ENCODE data around the gene DUSP28.
A peak's percentile ranks its signal among the peaks of the same experiment; 100 is the strongest.
"Not testable (repeated sequence)": the region's sequence is repeated elsewhere in the genome, so short reads cannot be mapped to it uniquely, and the experiment has no call there.

The DUSP28 gene

DNA sequence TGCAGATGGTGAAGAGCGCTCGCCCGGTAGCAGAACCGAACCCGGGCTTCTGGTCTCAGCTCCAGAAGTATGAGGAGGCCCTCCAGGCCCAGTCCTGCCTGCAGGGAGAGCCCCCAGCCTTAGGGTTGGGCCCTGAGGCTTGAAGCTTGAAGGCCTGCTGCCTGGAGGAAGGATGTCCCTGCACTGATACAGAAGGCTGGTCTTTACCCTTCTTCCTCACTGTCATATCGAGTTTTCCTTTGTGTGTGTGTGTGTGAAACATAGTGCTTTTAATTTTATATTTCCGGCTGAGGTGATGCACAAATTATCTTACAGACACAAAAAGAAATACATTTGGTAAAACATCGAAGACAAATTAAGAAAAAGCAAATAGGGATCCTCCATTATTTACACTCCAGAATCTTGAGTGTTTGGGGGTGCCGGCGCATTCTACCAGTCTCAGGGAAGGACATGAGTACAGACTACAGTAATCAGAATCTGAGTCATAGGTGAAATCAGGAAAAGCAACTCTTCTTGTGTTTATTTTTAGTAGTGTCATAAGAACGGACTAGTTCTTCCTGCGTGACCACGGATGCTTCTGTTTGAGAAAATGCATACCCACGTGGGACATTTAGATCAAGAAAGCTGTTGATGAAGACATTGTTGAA lies 1.3 kb downstream of the DUSP28 start:
- DNase-seq: no peak

- not testable (repeated sequence) for DNase-seq
Observed at GRCh38 chr2:240563231-240563630, 3.1 kb downstream of the DUSP28 start.

- no peak for DNase-seq
Observed at GRCh38 chr2:240563951-240564560, 3.9 kb downstream of the DUSP28 start.

DNA sequence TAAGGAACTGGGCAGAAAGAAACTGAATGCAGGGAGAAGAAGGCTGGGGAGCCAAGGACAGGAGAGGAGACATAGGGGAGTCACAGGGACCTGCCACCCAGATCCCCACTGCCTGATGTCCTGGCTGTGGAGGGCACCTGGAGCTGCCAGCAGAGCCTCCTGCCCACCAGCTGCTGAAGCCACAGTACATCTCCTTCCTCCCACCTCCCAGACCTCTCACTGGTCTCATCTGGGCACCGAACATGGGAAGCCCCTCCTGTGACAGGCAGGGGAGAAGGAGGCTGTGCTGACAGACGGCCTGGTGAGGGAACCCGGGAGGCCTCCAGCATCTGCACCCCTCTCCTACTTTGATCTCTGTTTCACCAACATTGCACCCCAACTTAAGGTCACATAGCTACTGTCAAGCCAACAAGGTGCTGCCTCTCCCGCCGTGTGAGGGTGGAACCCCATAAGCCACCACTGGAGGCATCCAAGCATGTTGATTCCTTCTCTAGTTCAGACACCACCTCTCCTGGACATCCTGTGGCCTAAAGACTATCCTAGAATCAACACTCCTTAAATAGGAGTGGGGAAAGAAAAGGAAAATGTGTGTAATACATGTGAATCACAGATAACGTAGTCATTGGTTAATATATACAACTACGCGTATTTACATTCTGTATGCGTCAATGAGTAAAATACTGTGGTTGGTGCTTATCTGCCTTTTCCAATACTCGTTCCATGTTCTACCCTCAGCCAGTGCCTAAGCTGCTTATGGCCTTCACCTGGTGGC lies 4.6 kb downstream of the DUSP28 start:
- DNase-seq: no peak

DNA sequence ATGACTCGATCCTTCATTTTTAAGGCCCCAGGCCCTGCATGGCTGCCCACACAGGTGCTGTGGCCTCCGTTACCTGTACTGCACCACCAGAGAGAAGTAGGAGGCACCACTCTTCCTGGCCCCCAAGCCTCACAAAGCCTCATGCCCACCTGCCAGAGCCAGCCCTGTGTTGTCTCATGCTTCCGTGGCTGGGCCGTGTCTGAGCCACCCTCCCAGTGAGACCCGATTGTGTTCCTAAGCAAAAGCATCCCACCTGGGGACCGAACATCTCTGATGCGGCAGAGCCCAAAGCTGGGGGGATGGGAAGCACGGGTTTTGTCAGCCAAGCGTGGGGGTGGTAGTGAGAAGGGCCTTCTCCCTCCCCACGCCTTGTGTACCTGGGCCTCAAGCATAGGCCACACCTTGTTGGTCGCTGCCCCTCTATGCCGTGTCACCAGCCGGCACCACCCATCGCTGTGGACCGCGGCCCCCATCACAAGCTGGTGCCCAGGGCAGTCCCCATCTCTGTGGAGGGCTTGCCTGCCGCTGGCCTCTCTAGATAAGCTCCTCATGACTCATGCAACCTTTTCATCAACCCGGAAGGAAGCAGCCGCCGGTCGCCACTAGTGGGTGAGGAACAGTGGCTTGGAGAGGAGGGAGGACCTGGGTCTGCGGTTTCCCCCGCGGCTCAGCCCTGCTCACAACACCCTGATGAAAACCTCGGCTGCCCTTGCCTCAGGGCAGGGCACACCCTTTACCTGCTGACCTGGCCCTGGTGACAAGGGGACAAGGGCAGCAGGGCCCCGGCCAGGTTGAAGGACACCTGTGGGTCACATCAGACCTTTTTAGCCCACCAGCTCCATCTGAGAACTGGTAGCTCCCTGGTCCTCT lies 5.4 kb downstream of the DUSP28 start:
- peak; percentile 63 for DNase-seq

- peak; percentile 86 for DNase-seq
Observed at GRCh38 chr2:240566203-240567136, 6.3 kb downstream of the DUSP28 start.

DNA sequence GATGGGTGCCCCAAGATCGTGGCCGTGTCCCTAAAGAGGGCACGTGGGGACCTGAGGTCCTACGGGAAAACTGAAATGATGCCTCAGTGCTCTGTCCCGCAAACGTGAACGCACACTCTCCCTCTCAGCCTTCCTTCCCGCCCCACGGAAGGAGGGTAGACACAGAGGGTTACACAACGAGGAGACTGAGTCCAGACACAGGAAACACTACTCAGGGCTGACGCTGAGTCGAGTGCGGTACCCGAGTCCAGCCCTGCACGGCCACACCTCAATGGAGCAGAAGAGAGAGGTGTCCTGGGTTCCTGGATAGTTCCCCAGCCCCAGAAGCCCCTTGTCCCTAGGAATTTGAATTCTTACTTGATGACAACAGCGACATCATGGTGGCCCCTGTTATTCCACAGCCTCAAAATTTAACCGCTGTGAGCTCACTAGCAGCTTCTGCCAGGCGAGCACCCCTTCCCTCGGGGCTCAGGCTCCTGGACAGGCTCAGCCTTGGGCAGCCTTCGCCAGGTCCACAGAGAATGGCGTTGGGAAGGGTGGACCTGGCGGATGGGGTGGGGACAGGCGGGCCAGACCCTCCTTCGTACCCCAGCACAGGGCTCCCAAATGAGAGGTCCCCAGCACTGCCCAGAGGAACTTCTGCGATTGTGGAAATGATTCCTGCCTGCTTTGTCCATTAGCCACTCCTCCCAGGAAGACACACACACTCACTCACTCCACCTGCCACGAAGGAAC lies 7.1 kb downstream of the DUSP28 start:
- no peak for DNase-seq

GRCh38 chr2:240567872-240568677 lies 7.9 kb downstream of the DUSP28 start, which contains the start of gene RNPEPL1:
RNPEPL1 (plus strand) TSS chr2:240568484; CDS start chr2:240568587, 103 bp downstream.
- DNase-seq: peak; percentile 54

DNA sequence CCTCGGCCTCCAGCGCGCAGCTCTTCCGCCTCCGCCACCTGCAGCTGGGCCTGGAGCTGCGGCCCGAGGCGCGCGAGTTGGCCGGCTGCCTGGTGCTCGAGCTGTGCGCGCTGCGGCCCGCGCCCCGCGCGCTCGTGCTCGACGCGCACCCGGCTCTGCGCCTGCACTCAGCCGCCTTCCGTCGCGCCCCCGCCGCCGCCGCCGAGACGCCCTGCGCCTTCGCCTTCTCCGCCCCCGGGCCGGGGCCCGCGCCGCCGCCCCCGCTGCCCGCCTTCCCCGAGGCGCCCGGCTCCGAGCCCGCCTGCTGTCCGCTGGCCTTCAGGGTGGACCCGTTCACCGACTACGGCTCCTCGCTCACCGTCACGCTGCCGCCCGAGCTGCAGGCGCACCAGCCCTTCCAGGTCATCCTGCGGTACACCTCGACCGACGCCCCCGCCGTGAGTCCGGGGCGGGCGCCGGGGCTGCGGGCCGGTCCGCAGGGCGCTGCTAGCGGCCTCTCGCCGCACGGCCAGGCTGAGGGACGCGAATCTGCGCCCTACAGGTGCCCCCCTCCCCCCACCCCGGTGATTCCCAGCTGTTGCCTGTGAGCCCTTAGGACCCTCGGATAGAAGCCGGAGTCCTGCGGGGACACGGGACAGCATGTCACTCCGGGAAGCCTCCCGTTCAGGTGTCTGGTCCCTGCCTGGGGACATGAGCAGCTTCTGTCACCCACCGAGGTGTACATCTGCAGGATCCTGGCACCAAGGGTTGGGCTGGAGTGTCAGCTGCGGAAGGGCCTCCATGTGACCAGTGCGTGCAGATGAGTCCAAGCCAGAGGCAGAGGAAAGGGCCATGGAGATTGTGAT lies 8.7 kb downstream of the DUSP28 start:
- DNase-seq: peak; percentile 54

DNA sequence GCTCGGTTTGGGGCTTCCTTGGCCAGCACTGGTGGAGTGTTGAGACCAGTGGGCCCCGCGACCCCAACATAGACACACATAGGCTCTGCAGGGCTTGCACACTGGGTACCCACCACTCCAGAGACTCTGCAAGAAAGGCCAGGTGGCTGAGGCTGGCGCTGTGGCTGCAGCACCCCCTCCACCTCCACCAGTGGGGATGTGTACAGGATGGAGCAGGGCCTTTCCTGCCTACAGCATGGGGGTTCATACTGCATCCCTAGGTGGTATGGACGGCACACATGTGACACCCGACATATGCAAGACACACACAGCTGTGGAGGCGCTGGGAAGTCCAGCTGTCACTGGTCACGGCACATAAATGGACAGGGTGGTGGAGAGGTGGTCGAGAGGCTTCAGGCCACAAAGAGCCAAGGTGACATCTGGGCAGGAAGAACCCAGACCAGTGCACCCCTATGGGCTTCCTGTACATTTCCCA lies 9.4 kb downstream of the DUSP28 start:
- DNase-seq: no peak

DNA sequence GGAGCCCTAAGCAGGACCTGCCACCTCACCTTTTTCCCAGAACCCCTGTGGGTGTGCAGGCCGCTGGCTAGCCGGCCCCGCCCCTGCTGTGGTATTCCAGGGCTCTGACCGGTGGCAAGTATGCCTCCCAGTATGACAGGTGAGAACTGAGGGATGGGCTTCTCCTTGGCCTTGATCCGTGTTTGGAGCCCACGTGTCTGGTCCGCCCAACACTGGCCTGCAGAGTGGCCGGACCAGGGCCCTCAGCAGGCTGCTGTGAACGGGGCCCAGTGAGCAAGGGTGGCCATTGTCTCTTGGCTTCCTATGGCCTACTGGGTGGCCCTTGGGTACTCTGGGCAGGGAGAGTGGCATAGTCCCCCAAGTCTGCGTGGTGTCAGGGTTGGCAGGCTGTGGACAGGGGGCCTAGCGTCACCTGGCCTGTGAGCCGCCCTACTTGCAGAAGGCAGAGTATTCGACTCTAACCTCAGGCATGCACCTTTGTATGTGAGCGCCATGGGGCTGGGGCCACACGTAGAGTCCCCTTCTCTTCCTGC lies 9.9 kb downstream of the DUSP28 start:
- no peak for DNase-seq

GRCh38 chr2:240570531-240571313 lies 10.6 kb downstream of the DUSP28 start:
- no peak for DNase-seq

DNA sequence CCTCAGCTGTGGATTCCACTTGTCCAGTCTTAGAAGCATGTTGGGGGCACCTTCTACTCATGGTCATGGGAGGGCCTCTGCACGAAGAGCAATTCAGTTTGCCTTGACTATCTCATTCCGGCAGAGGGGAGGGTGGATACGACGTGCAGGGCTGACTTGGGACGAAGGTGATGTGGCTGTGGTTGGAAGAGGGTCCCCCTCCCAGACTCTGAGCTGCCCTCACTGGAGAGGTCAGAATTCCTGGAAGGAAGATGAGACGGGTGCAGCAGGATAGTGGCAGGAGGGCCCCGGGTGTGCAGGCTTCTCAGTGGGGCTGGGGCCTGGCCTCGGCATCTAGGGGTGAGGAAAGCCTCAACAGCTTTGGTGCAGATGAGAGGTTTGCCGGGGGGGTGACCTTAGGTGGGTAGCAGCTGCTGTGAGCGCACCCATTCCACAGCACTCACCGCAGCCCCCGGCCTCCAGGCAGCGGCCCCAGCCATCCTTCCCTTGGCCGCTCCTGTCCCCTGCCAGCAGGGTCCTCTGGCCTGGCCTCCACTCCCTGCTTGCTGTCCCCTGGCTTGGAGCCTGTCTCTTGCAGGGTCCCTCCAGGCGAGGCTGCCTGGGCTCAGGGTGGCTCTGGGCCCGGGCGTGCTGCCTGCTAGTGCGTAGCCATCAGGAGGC lies 11.3 kb downstream of the DUSP28 start:
- no peak for DNase-seq

GRCh38 chr2:240572141-240573031 lies 12.2 kb downstream of the DUSP28 start:
- no peak for DNase-seq

GRCh38 chr2:240573071-240573515 lies 12.9 kb downstream of the DUSP28 start:
- DNase-seq: no peak
